ENCODE data around the gene MAB21L2. TPM values are rescaled to one million over a fixed set of nuclear protein-coding genes. Genes with fewer than 3 reads are reported as not detected.

MAB21L2 gene
- polyA plus RNA-seq, 1 donor from 2014 or later, result 1.6 TPM

GRCh38 chr4:150598909-150599308 lies 17.0 kb downstream of the MAB21L2 start:
- Histone ChIP-seq H2AFZ (ENCODE audit: low read depth, low read length) (no peak overlapping the region), H3K4me2 (ENCODE audit: low read length) (no peak overlapping the region), H4K20me1 (ENCODE audit: insufficient read depth) (no peaks in the 10 kb centered on the region)

GRCh38 chr4:150599547-150599946 lies 17.6 kb downstream of the MAB21L2 start:
- Histone ChIP-seq H3K27me3 (ENCODE audit: insufficient read depth, low read depth, low read length) (peaks cover 8% of the 10 kb centered on the region), H3K79me2 (replicated peaks; ENCODE audit: insufficient read depth, low read length) (no peaks in the 10 kb centered on the region), H3K4me2 (ENCODE audit: low read length) (no peak overlapping the region), H4K20me1 (ENCODE audit: insufficient read depth) (no peaks in the 10 kb centered on the region), H2AFZ (ENCODE audit: low read depth, low read length) (no peak overlapping the region), H3F3A (ENCODE audit: insufficient read depth, low read length, poor library complexity, severe bottlenecking) (no peaks in the 10 kb centered on the region), H3K27ac (ENCODE audit: low read length) (no peak overlapping the region), H3K9ac (ENCODE audit: low read length) (no peak overlapping the region), H3K9me2 (ENCODE audit: insufficient read depth, low read length) (no peaks in the 10 kb centered on the region), H3K4me3 (ENCODE audit: low read length) (no peak overlapping the region), H3K36me3 (ENCODE audit: insufficient read depth, low read length) (no peaks in the 10 kb centered on the region), H3K9me3 (ENCODE audit: low read length) (no peaks in the 10 kb centered on the region)
- no peak for TF ChIP-seq TAF1 (IDR thresholded peaks at IDR 0.05; ENCODE audit: low read depth)
- TF ChIP-seq SMC3 (conservative IDR thresholded peaks at IDR 0.05; ENCODE audit: poor library complexity), result no peak
- no peak for TF ChIP-seq REST (IDR thresholded peaks at IDR 0.05; ENCODE audit: borderline replicate concordance)
- no peak for TF ChIP-seq MXI1 (conservative IDR thresholded peaks at IDR 0.05; ENCODE audit: poor library complexity, severe bottlenecking)
- TF ChIP-seq EP300 (conservative IDR thresholded peaks at IDR 0.05; ENCODE audit: poor library complexity, severe bottlenecking), result no peak
- no peak for TF ChIP-seq EZH2 (IDR thresholded peaks at IDR 0.05; ENCODE audit: borderline replicate concordance, insufficient read depth, low read length, poor library complexity, severe bottlenecking)
- no peak for TF ChIP-seq POLR2AphosphoS5 (IDR thresholded peaks at IDR 0.05)
- no peak for TF ChIP-seq RAD21 (conservative IDR thresholded peaks at IDR 0.05)

More at GRCh38 chr4:150598909-150599308, 17.0 kb downstream of the MAB21L2 start:
- Histone ChIP-seq H3K4me3 (ENCODE audit: low read length) (no peak overlapping the region), H3K27ac (ENCODE audit: low read length) (no peak overlapping the region), H3K9me3 (ENCODE audit: low read length) (no peaks in the 10 kb centered on the region), H3K79me2 (replicated peaks; ENCODE audit: insufficient read depth, low read length) (no peaks in the 10 kb centered on the region), H3K9me2 (ENCODE audit: insufficient read depth, low read length) (no peaks in the 10 kb centered on the region), H3K36me3 (ENCODE audit: insufficient read depth, low read length) (no peaks in the 10 kb centered on the region), H3K27me3 (ENCODE audit: insufficient read depth, low read depth, low read length) (peaks cover 8% of the 10 kb centered on the region), H3K9ac (ENCODE audit: low read length) (no peak overlapping the region), H3F3A (ENCODE audit: insufficient read depth, low read length, poor library complexity, severe bottlenecking) (no peaks in the 10 kb centered on the region)
- TF ChIP-seq MXI1 (conservative IDR thresholded peaks at IDR 0.05; ENCODE audit: poor library complexity, severe bottlenecking) (no peak), EZH2 (IDR thresholded peaks at IDR 0.05; ENCODE audit: borderline replicate concordance, insufficient read depth, low read length, poor library complexity, severe bottlenecking) (no peak), REST (IDR thresholded peaks at IDR 0.05; ENCODE audit: borderline replicate concordance) (no peak), EP300 (conservative IDR thresholded peaks at IDR 0.05; ENCODE audit: poor library complexity, severe bottlenecking) (no peak), POLR2AphosphoS5 (IDR thresholded peaks at IDR 0.05) (no peak), SMC3 (conservative IDR thresholded peaks at IDR 0.05; ENCODE audit: poor library complexity) (no peak), CTCF (IDR thresholded peaks at IDR 0.05; ENCODE audit: poor library complexity, severe bottlenecking) (no peak), TAF1 (IDR thresholded peaks at IDR 0.05; ENCODE audit: low read depth) (no peak), RAD21 (conservative IDR thresholded peaks at IDR 0.05) (no peak)

All from neural cell (in vitro differentiated cells).